ENCODE data around the gene TXNDC16. TPM values are rescaled to one million over a fixed set of nuclear protein-coding genes. Genes with fewer than 3 reads are reported as not detected.

The TXNDC16 gene
- total RNA-seq, 4 donors from 2014 or later, result 7.4 to 18.7 (median 16.0) TPM

DNA sequence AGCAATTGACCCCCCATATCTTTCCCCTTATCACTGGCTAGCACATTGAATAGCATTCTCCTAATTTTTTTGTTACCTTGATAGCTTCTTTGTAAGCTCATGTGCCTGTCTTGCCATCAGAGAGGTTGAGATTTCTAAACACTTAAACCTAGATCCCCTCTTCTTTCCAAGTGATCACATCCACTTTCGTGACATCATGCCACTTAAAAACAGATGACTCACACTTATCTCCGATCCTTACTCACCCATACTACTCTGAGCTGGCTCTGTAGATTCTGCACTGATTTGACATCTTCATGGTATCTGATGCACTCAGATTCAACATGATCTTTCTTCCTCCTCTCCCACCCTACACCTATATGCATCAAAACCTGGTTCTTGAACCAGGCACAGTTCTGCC, 10.8 kb upstream of the TXNDC16 start:
- H3K9me3 ChIP-seq, result peaks cover 0 to 5% (median 0%) of the 10 kb centered on the region in 3 donors
- no peaks in the 10 kb centered on the region for H3K36me3 ChIP-seq
- H3K4me1 ChIP-seq, result no peaks in the 10 kb centered on the region
- ATAC-seq, result no peak
- H3K27ac ChIP-seq, result no peak overlapping the region
- H3K27me3 ChIP-seq, result no peaks in the 10 kb centered on the region
- 79% methylated on average over 2 of the region's 2 CpGs; no CpG with 5 or more reads in 1 of the 2 donors for WGBS, 2 donors (ENCODE audit: low coverage in 1 of 2)
- TF ChIP-seq EP300 (IDR thresholded peaks at IDR 0.05) (no peak), POLR2AphosphoS5 (IDR thresholded peaks at IDR 0.05) (no peak), POLR2A (IDR thresholded peaks at IDR 0.05) (no peak)
- TF ChIP-seq, protein P1, sequence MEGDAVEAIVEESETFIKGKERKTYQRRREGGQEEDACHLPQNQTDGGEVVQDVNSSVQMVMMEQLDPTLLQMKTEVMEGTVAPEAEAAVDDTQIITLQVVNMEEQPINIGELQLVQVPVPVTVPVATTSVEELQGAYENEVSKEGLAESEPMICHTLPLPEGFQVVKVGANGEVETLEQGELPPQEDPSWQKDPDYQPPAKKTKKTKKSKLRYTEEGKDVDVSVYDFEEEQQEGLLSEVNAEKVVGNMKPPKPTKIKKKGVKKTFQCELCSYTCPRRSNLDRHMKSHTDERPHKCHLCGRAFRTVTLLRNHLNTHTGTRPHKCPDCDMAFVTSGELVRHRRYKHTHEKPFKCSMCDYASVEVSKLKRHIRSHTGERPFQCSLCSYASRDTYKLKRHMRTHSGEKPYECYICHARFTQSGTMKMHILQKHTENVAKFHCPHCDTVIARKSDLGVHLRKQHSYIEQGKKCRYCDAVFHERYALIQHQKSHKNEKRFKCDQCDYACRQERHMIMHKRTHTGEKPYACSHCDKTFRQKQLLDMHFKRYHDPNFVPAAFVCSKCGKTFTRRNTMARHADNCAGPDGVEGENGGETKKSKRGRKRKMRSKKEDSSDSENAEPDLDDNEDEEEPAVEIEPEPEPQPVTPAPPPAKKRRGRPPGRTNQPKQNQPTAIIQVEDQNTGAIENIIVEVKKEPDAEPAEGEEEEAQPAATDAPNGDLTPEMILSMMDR (IDR thresholded peaks at IDR 0.05), result no peak
- H3K4me3 ChIP-seq, result no peak overlapping the region

DNA sequence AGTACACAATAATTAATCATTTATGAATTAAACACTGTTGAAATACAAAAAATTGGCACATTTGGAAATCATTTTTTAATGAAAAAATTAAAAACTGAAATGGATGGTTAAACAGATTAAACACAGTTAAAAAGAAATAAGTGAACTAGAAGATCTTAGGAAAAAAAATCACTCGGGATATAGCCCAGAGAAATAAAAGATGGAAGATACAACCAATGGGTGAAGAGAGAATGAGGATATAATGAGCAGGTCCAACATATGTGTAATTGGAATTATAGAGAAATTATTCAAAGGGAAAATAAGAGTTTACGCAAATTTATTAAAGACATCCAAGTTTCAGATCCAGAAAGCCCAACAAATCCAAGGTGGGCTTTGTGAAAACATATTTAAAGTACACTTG, 6.4 kb upstream of the TXNDC16 start:
- WGBS, 2 donors (ENCODE audit: low coverage in 1 of 2), result 90 to 91% methylated on average over 2 of the region's 2 CpGs
- ATAC-seq, result no peak

DNA sequence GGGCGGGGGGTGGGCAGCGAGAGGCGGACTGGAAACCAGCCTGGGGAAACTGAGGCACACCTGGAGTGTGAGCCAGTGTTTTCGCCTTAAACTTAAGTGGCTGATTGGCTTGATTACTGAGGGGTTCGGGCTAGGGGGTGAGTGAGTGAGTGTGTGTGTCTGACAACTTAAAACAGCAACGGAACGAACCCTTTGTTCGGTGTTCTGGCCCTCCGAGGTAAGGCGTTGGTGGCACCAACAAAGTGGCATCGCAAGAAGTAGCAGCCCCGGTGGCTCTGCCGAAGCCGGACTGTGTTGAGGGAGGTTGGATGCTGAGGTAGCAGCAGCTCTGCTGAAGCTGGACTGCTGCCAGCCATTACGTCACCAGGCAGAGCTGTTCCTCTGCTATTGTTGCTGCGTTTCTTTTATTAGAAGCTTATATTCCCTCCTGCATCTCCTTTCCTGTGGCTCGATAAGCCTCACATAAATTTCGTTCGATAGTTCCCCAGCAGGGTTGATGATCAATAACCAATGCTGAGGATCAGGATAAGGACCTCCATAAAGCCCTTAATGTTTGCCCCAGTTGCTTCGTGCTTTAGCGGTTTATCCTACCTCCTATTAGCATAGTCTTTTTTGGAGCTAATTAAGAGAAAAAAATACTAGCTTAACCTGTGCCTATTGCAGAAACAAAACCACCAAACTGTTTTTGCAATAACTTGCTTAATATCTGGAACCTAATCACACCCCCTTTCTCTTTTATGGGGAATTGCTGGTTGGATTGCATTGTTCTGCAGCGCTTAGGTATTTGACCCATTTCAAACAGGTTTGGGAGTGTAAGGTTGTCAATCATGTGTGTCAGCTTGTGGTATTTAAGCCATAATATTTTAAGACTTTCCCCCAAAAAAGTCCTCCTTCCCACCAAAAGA, 1.6 kb upstream of the TXNDC16 start:
- WGBS, 2 donors (ENCODE audit: low coverage in 1 of 2), result 7 to 9% methylated on average over 11 to 17 of the region's 22 CpGs
- ATAC-seq, result peak; percentile 30
- peaks cover 0 to 2% (median 0%) of the 10 kb centered on the region in 3 donors for H3K9me3 ChIP-seq
- H3K4me3 ChIP-seq, result peak overlapping the region; percentile 69 to 79
- TF ChIP-seq POLR2AphosphoS5 (IDR thresholded peaks at IDR 0.05) (peak; percentile 54), POLR2A (IDR thresholded peaks at IDR 0.05) (no peak)
- peak overlapping the region in 2 of 4 donors; percentile 93 for H3K27ac ChIP-seq
- H3K27me3 ChIP-seq, result no peaks in the 10 kb centered on the region
- no peaks in the 10 kb centered on the region for H3K36me3 ChIP-seq
- H3K4me1 ChIP-seq, result peaks cover 0 to 33% (median 9%) of the 10 kb centered on the region in 3 donors

More for the DNA sequence above, 6.4 kb upstream of the TXNDC16 start:
- peaks cover 0 to 7% (median 3%) of the 10 kb centered on the region in 3 donors for H3K4me1 ChIP-seq
- H3K27ac ChIP-seq, result no peak overlapping the region
- H3K27me3 ChIP-seq, result no peaks in the 10 kb centered on the region
- TF ChIP-seq, protein P1 (IDR thresholded peaks at IDR 0.05), result no peak
- TF ChIP-seq POLR2AphosphoS5 (IDR thresholded peaks at IDR 0.05) (no peak), POLR2A (IDR thresholded peaks at IDR 0.05) (no peak), EP300 (IDR thresholded peaks at IDR 0.05) (no peak)
- no peaks in the 10 kb centered on the region for H3K36me3 ChIP-seq
- H3K4me3 ChIP-seq, result no peak overlapping the region
- H3K9me3 ChIP-seq, result peaks cover 0 to 5% (median 0%) of the 10 kb centered on the region in 3 donors

DNA sequence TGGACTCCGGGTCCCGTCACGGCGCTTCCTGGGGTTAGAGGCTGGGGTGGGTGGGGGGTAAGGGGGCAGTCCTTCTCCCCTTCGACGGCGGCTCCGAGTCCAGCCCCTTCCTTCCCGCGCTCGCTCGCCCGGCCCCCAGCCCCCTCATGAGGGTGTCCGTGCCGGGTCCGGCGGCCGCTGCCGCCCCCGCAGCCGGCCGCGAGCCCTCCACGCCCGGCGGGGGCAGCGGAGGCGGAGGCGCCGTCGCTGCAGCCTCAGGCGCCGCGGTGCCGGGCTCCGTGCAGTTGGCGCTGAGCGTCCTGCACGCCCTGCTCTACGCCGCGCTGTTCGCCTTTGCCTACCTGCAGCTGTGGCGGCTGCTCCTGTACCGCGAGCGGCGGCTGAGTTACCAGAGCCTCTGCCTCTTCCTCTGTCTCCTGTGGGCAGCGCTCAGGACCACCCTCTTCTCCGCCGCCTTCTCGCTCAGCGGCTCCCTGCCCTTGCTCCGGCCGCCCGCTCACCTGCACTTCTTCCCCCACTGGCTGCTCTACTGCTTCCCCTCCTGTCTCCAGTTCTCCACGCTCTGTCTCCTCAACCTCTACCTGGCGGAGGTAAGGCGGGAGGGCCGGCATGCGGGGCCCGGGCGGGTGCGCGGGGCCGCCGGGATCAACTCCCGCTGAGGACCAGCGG, 831 bp upstream of the TXNDC16 start:
- Histone ChIP-seq H3K36me3 (no peaks in the 10 kb centered on the region), H3K4me1 (peaks cover 0 to 33% (median 9%) of the 10 kb centered on the region in 3 donors), H3K4me3 (peak overlapping the region; percentile 69 to 79), H3K9me3 (no peaks in the 10 kb centered on the region), H3K27ac (peak overlapping the region; percentile 72 to 93 (median 93)), H3K27me3 (no peaks in the 10 kb centered on the region)
- peak; percentile 6 for ATAC-seq
- WGBS, 2 donors (ENCODE audit: low coverage in 1 of 2), result 0% methylated on average over 9 of the region's 69 CpGs; no CpG with 5 or more reads in 1 of the 2 donors
- no peak for TF ChIP-seq EP300 (IDR thresholded peaks at IDR 0.05)
- TF ChIP-seq POLR2A (IDR thresholded peaks at IDR 0.05), result no peak
- TF ChIP-seq, protein P1 (IDR thresholded peaks at IDR 0.05), result no peak
- TF ChIP-seq POLR2AphosphoS5 (IDR thresholded peaks at IDR 0.05), result no peak

DNA sequence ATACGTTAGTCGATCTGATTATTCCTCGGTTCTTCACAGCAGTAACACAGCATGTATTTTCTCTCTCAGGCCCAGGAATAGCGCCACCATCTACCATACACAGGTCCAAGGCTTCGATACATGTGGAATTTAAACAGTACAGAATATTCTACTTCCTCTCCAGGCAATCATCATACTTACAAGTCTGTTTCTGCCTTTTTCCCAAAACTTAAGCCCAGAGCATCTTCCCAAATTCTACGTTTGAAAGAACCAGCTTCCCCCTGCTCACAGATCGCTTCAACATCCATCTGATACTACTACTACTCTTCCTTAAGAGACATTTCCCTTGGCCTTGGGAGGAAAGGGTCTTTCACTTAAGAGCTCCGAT, 626 bp downstream of the TXNDC16 start:
- H3K27me3 ChIP-seq, result no peaks in the 10 kb centered on the region
- H3K4me1 ChIP-seq, result peaks cover 0 to 40% (median 9%) of the 10 kb centered on the region in 3 donors
- peak overlapping the region; percentile 41 to 79 for H3K4me3 ChIP-seq
- WGBS, 2 donors (ENCODE audit: low coverage in 1 of 2), result 1 to 4% methylated on average over 6 to 8 of the region's 8 CpGs
- ATAC-seq, result no peak
- no peaks in the 10 kb centered on the region for H3K9me3 ChIP-seq
- TF ChIP-seq POLR2A (IDR thresholded peaks at IDR 0.05) (no peak), POLR2AphosphoS5 (IDR thresholded peaks at IDR 0.05) (no peak), EP300 (IDR thresholded peaks at IDR 0.05) (no peak)
- TF ChIP-seq, protein P1 (IDR thresholded peaks at IDR 0.05), result no peak
- no peaks in the 10 kb centered on the region for H3K36me3 ChIP-seq
- H3K27ac ChIP-seq, result peak overlapping the region; percentile 57 to 93 (median 93)
